ENCODE measurements around the gene TAF5L.
"Not testable (repeated sequence)": the region's sequence is repeated elsewhere in the genome, so short reads cannot be mapped to it uniquely, and the experiment has no call there.

Gene TAF5L

GRCh38 chr1:229603371-229604005 is 22.4 kb downstream of the TAF5L start:
- no peak for DNase-seq (ENCODE audit: low spot score)

- DNase-seq (ENCODE audit: low spot score): no peak
Observed at GRCh38 chr1:229600229-229600628, 25.7 kb downstream of the TAF5L start.

GRCh38 chr1:229599218-229599954 is 26.5 kb downstream of the TAF5L start:
- DNase-seq (ENCODE audit: low spot score): no peak

GRCh38 chr1:229597877-229598276 is 28.0 kb downstream of the TAF5L start:
- DNase-seq (ENCODE audit: low spot score): no peak

GRCh38 chr1:229596925-229597699 is 28.8 kb downstream of the TAF5L start:
- no peak for DNase-seq (ENCODE audit: low spot score)

- not testable (repeated sequence) for DNase-seq (ENCODE audit: low spot score)
Observed at GRCh38 chr1:229595876-229596275, 30.0 kb downstream of the TAF5L start.

GRCh38 chr1:229594227-229595008 is 31.5 kb downstream of the TAF5L start:
- no peak for DNase-seq (ENCODE audit: low spot score)

GRCh38 chr1:229593800-229594199 is 32.1 kb downstream of the TAF5L start:
- no peak for DNase-seq (ENCODE audit: low spot score)

GRCh38 chr1:229590119-229590518 is 35.8 kb downstream of the TAF5L start:
- no peak for DNase-seq (ENCODE audit: low spot score)

GRCh38 chr1:229585338-229585737 is 40.6 kb downstream of the TAF5L start:
- no peak for DNase-seq (ENCODE audit: low spot score)

GRCh38 chr1:229582715-229583114 is 43.2 kb downstream of the TAF5L start:
- DNase-seq (ENCODE audit: low spot score): no peak

GRCh38 chr1:229582011-229582694 is 43.8 kb downstream of the TAF5L start:
- no peak for DNase-seq (ENCODE audit: low spot score)

- no peak for DNase-seq (ENCODE audit: low spot score)
Observed at GRCh38 chr1:229581485-229581884, 44.4 kb downstream of the TAF5L start.

- peak; percentile 40 for DNase-seq (ENCODE audit: low spot score)
Observed at GRCh38 chr1:229579059-229579673, 46.8 kb downstream of the TAF5L start.

- DNase-seq (ENCODE audit: low spot score): no peak
Observed at GRCh38 chr1:229578168-229579058, 47.5 kb downstream of the TAF5L start.

GRCh38 chr1:229574679-229575442 is 51.1 kb downstream of the TAF5L start:
- no peak for DNase-seq (ENCODE audit: low spot score)

GRCh38 chr1:229572286-229572685 is 53.6 kb downstream of the TAF5L start:
- no peak for DNase-seq (ENCODE audit: low spot score)

GRCh38 chr1:229570891-229571516 is 54.9 kb downstream of the TAF5L start:
- DNase-seq (ENCODE audit: low spot score): no peak

GRCh38 chr1:229570305-229570704 is 55.6 kb downstream of the TAF5L start:
- no peak for DNase-seq (ENCODE audit: low spot score)

All from kidney capillary endothelial cell (primary cell).